Measurements from ENCODE around the gene ZBBX. TPM values are rescaled to one million over a fixed set of nuclear protein-coding genes. Genes with fewer than 3 reads are reported as not detected.

The ZBBX gene
- total and polyA plus RNA-seq, 2 of the 4 experiments (the other 2 are of a cell fraction): not detected

DNA sequence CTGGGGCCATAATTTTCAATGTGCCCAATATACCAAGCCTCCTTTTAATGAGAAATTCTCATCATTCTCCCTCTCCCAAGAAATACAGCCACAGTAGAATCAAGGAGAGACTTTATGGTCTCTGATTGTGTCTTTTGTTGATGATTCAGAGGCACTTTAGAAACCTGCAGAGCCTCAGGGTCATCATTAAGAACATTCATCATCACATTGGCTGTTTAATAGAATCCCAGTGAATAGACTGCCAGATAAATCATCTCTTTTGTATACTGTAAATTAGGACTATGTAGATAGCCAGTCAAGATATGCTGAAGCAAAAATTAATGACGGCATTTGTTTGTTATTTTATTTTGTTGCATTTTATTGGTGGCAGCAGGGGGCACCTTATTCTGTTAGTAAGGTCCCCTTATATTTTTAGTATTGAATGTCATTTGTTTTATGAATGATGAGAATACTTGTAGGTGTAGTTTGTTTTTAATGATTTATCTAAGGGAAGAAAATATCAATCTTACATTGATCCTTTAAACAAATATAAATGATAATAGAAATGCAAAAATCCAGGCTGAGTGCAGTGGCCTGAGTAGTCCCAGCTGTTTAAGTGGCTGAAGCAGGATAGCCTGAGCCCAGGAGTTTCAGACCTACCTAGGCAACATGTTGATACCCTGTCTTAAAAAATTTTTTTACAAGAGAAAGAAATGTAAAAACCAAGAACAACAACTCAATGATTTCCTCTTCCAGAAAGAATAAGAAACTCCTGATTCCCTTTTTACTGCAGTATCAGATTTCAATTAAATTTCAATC is 138.8 kb downstream of the ZBBX start:
- Histone ChIP-seq H3K4me3 (ENCODE audit: insufficient read depth, low read depth, low read length) (no peak overlapping the region), H4K8ac (ENCODE audit: low read depth in 2 of 2, low read length in 2 of 2) (no peak overlapping the region), H3K14ac (replicated peaks; ENCODE audit: low read depth, low read length) (no peak overlapping the region), H2AK9ac (replicated peaks; ENCODE audit: low read depth, low read length, poor library complexity) (no peak overlapping the region), H3K9me3 (ENCODE audit: control insufficient read depth, insufficient read depth, low read length) (no peaks in the 10 kb centered on the region), H4K91ac (ENCODE audit: insufficient read depth, low read depth, low read length) (no peak overlapping the region), H3K36me3 (ENCODE audit: control insufficient read depth, insufficient read depth, low read length) (no peaks in the 10 kb centered on the region), H4K5ac (ENCODE audit: low read depth, low read length) (no peak overlapping the region), H3K56ac (ENCODE audit: extremely low read depth, insufficient read depth, low read length) (no peak overlapping the region), H3K9me1 (ENCODE audit: insufficient read depth, low read length) (no peaks in the 10 kb centered on the region), H2BK20ac (ENCODE audit: low read depth, low read length) (no peak overlapping the region), H2BK15ac (ENCODE audit: low read depth, low read length) (no peak overlapping the region), H3K18ac (ENCODE audit: low read depth, low read length) (no peak overlapping the region), H3K79me1 (ENCODE audit: low read depth in 1 of 2, low read length in 2 of 2) (no peaks in the 10 kb centered on the region), H3K4me2 (ENCODE audit: low read depth, low read length) (no peak overlapping the region), H2AFZ (replicated peaks; ENCODE audit: low read length, poor library complexity) (no peak overlapping the region), H3K27ac (ENCODE audit: insufficient read depth, low read length) (no peak overlapping the region), H2BK5ac (ENCODE audit: low read depth, low read length, poor library complexity, severe bottlenecking) (no peak overlapping the region), H3K27me3 (ENCODE audit: control insufficient read depth, insufficient read depth, low read length) (no peaks in the 10 kb centered on the region), H3K23ac (ENCODE audit: low read depth, low read length) (no peak overlapping the region), H4K20me1 (ENCODE audit: insufficient read depth, low read length) (no peaks in the 10 kb centered on the region), H2BK120ac (ENCODE audit: low read depth, low read length) (no peak overlapping the region), H2AK5ac (ENCODE audit: low read depth, low read length) (no peak overlapping the region), H3K9ac (ENCODE audit: low read depth, low read length) (no peak overlapping the region), H3K4ac (ENCODE audit: low read depth, low read length) (no peak overlapping the region), H3K4me1 (ENCODE audit: control insufficient read depth, insufficient read depth, low read length) (no peaks in the 10 kb centered on the region)
- no peak for DNase-seq
- TF ChIP-seq RCOR1 (IDR thresholded peaks at IDR 0.05; ENCODE audit: insufficient replicate concordance, low read length): no peak
- TF ChIP-seq BHLHE40 (IDR thresholded peaks at IDR 0.05; ENCODE audit: low read depth, low read length): no peak
- TF ChIP-seq SMC3 (IDR thresholded peaks at IDR 0.05; ENCODE audit: low read depth, low read length): no peak
- TF ChIP-seq, protein P1, sequence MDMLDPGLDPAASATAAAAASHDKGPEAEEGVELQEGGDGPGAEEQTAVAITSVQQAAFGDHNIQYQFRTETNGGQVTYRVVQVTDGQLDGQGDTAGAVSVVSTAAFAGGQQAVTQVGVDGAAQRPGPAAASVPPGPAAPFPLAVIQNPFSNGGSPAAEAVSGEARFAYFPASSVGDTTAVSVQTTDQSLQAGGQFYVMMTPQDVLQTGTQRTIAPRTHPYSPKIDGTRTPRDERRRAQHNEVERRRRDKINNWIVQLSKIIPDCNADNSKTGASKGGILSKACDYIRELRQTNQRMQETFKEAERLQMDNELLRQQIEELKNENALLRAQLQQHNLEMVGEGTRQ (IDR thresholded peaks at IDR 0.05; ENCODE audit: low read depth, low read length): no peak
- no peak for TF ChIP-seq RAD21 (IDR thresholded peaks at IDR 0.05; ENCODE audit: low read length)
- TF ChIP-seq RFX5 (IDR thresholded peaks at IDR 0.05; ENCODE audit: low read depth, low read length): no peak
- no peak for TF ChIP-seq CHD1 (IDR thresholded peaks at IDR 0.05; ENCODE audit: low read depth, low read length)
- no peak for TF ChIP-seq FOS (IDR thresholded peaks at IDR 0.05; ENCODE audit: low read depth, low read length)
- no peak for TF ChIP-seq CEBPB (IDR thresholded peaks at IDR 0.05; ENCODE audit: low read depth, low read length)
- no peak for TF ChIP-seq MAFK (IDR thresholded peaks at IDR 0.05; ENCODE audit: low read depth, low read length)
- TF ChIP-seq, protein P2, sequence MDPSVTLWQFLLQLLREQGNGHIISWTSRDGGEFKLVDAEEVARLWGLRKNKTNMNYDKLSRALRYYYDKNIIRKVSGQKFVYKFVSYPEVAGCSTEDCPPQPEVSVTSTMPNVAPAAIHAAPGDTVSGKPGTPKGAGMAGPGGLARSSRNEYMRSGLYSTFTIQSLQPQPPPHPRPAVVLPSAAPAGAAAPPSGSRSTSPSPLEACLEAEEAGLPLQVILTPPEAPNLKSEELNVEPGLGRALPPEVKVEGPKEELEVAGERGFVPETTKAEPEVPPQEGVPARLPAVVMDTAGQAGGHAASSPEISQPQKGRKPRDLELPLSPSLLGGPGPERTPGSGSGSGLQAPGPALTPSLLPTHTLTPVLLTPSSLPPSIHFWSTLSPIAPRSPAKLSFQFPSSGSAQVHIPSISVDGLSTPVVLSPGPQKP (IDR thresholded peaks at IDR 0.05; ENCODE audit: borderline replicate concordance, low read depth, low read length): no peak
- no peak for TF ChIP-seq MXI1 (IDR thresholded peaks at IDR 0.05; ENCODE audit: borderline replicate concordance, low read depth, low read length)
- no peak for TF ChIP-seq POLR2A (IDR thresholded peaks at IDR 0.05; ENCODE audit: low read depth, low read length)
- TF ChIP-seq, protein P3, sequence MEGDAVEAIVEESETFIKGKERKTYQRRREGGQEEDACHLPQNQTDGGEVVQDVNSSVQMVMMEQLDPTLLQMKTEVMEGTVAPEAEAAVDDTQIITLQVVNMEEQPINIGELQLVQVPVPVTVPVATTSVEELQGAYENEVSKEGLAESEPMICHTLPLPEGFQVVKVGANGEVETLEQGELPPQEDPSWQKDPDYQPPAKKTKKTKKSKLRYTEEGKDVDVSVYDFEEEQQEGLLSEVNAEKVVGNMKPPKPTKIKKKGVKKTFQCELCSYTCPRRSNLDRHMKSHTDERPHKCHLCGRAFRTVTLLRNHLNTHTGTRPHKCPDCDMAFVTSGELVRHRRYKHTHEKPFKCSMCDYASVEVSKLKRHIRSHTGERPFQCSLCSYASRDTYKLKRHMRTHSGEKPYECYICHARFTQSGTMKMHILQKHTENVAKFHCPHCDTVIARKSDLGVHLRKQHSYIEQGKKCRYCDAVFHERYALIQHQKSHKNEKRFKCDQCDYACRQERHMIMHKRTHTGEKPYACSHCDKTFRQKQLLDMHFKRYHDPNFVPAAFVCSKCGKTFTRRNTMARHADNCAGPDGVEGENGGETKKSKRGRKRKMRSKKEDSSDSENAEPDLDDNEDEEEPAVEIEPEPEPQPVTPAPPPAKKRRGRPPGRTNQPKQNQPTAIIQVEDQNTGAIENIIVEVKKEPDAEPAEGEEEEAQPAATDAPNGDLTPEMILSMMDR (conservative IDR thresholded peaks at IDR 0.05; ENCODE audit: low read depth, low read length): no peak
- TF ChIP-seq MAZ (IDR thresholded peaks at IDR 0.05; ENCODE audit: borderline replicate concordance, low read depth, low read length): no peak
- dilution Hi-C loops (cut with HindIII; ENCODE audit: low sequenced_read_pairs, unreplicated experiment): no loop called here
- intact Hi-C loops (cut with micrococcal nuclease): no loop called here
- ATAC-seq (ENCODE audit: low read depth): no peak
- WGBS, 2 experiments (ENCODE audit: extremely low coverage in 2 of 2, insufficient read length in 1 of 2): no CpG with 5 or more reads among the region's 1 CpG
- ChIA-PET POLR2A (ENCODE audit: unreplicated experiment) (no interaction called here), CTCF (no interaction called here)
- BruUV-seq (replicated peaks): no TSS peak
- in situ Hi-C loops (cut with MboI; ENCODE audit: low sequenced_read_pairs): no loop called here
